ENCODE results near the gene HSPB6. TPM values are rescaled to one million over a fixed set of nuclear protein-coding genes. Genes with fewer than 3 reads are reported as not detected.

Gene HSPB6
- total RNA-seq, 1 experiment from 2014 or later, result 0.37 TPM

DNA sequence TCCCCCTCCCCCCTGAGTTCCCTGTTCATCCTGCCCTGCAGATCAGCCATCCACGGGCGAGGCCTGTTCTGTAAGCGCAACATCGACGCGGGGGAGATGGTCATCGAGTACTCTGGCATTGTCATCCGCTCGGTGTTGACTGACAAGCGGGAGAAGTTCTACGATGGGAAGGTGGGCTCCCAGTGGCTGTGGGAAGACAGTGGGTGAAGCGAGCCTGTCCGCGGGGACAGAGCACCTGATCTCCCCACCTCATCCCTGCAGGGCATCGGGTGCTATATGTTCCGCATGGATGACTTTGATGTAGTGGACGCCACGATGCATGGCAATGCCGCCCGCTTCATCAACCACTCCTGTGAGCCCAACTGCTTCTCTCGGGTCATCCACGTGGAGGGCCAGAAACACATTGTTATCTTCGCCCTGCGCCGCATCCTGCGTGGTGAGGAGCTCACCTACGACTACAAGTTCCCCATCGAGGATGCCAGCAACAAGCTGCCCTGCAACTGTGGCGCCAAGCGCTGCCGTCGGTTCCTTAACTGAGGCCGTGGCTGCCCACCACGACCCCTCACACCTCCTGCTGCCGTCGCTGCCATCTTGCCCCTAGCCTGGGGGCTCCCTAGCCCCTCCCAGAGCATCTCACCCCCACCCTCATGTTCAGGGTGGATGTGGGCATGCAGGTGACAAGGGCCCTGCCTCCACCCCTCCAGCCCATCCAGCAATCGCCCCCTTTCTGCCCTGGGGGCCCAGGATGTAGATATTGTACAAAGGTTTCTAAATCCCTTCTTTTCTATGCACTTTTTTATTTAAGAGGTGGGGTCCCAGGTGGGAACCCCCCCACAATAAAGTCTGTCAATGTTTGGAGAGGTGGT, 18.6 kb downstream of the HSPB6 start:
- no peaks in the 10 kb centered on the region for H4K20me1 ChIP-seq (ENCODE audit: control insufficient read depth, insufficient read depth, insufficient read length)
- no peak overlapping the region for H4K5ac ChIP-seq (ENCODE audit: insufficient read length, low read depth, low read length)
- TF ChIP-seq, protein P1, sequence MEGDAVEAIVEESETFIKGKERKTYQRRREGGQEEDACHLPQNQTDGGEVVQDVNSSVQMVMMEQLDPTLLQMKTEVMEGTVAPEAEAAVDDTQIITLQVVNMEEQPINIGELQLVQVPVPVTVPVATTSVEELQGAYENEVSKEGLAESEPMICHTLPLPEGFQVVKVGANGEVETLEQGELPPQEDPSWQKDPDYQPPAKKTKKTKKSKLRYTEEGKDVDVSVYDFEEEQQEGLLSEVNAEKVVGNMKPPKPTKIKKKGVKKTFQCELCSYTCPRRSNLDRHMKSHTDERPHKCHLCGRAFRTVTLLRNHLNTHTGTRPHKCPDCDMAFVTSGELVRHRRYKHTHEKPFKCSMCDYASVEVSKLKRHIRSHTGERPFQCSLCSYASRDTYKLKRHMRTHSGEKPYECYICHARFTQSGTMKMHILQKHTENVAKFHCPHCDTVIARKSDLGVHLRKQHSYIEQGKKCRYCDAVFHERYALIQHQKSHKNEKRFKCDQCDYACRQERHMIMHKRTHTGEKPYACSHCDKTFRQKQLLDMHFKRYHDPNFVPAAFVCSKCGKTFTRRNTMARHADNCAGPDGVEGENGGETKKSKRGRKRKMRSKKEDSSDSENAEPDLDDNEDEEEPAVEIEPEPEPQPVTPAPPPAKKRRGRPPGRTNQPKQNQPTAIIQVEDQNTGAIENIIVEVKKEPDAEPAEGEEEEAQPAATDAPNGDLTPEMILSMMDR (conservative IDR thresholded peaks at IDR 0.05), result no peak
- Mint-ChIP-seq H3K27ac (no peak overlapping the region; a peak in 1 of 7 replicates), H3K36me3 (ENCODE audit: insufficient read depth in 1 of 3, low read depth in 3 of 3) (peaks cover 38 to 58% (median 51%) of the 10 kb centered on the region in 3 experiments; a peak in 6 of 7 replicates), H3K4me3 (no peak overlapping the region), H3K9me3 (no peaks in the 10 kb centered on the region), H3K4me1 (peaks cover 6 to 12% of the 10 kb centered on the region in 2 experiments), H3K27me3 (ENCODE audit: low read depth) (no peaks in the 10 kb centered on the region)
- H2AK5ac ChIP-seq (ENCODE audit: insufficient read length, low read length), result no peak overlapping the region
- no peak overlapping the region for H2BK5ac ChIP-seq (ENCODE audit: insufficient read length, low read length)
- no peak overlapping the region for H2BK15ac ChIP-seq (ENCODE audit: low read depth, low read length)
- H3K9ac ChIP-seq (ENCODE audit: extremely low read depth, insufficient read length, low read length), result no peak overlapping the region
- peaks cover 6% of the 10 kb centered on the region for H3K23me2 ChIP-seq (ENCODE audit: insufficient read length, low read depth, low read length, poor library complexity, severe bottlenecking)
- H2AFZ ChIP-seq (ENCODE audit: low read length), result no peak overlapping the region
- H3K27me3 ChIP-seq (ENCODE audit: insufficient read depth, low read length), result no peaks in the 10 kb centered on the region
- DNase-seq, result no peak
- H2BK12ac ChIP-seq (ENCODE audit: insufficient read length, low read depth, low read length), result no peak overlapping the region
- H3K4me2 ChIP-seq (ENCODE audit: insufficient read depth, insufficient read length, low read length), result no peak overlapping the region
- no peak overlapping the region for H3T11ph ChIP-seq (ENCODE audit: low read length)
- H4K91ac ChIP-seq (ENCODE audit: insufficient read length, low read depth, low read length), result no peak overlapping the region
- no peak overlapping the region for H3K18ac ChIP-seq (ENCODE audit: insufficient read length, low read depth, low read length)
- H3K9me3 ChIP-seq (ENCODE audit: control insufficient read depth, low read depth, low read length), result no peaks in the 10 kb centered on the region
- no peaks in the 10 kb centered on the region for H3K79me1 ChIP-seq (ENCODE audit: insufficient read depth, low read depth, low read length, poor library complexity, severe bottlenecking)
- H3K14ac ChIP-seq (ENCODE audit: insufficient read depth, low read length), result no peak overlapping the region
- H3K79me2 ChIP-seq (ENCODE audit: insufficient read depth, low read length), result no peaks in the 10 kb centered on the region
- H2BK20ac ChIP-seq (ENCODE audit: low read depth, low read length, poor library complexity, severe bottlenecking), result no peak overlapping the region
- no peak overlapping the region for H2BK120ac ChIP-seq (ENCODE audit: low read depth, low read length, poor library complexity, severe bottlenecking)
- H3K27ac ChIP-seq (ENCODE audit: insufficient read length, low read depth, low read length), result no peak overlapping the region
- H3K4ac ChIP-seq (ENCODE audit: low read depth, low read length), result no peak overlapping the region
- H3K23ac ChIP-seq (ENCODE audit: insufficient read length, low read depth, low read length), result no peak overlapping the region
- H3K4me1 ChIP-seq (ENCODE audit: insufficient read depth, low read length), result no peaks in the 10 kb centered on the region
- no peak overlapping the region for H3K56ac ChIP-seq (ENCODE audit: insufficient read length, low read depth, low read length)
- WGBS (ENCODE audit: extremely low coverage, insufficient read length, low lambda C conversion rate), result no CpG with 5 or more reads among the region's 37 CpGs
- H4K8ac ChIP-seq (replicated peaks; ENCODE audit: insufficient read length, low read depth, low read length), result no peak overlapping the region

All from H9 (cell line).